ENCODE results near the gene HCN2. TPM values are rescaled to one million over a fixed set of nuclear protein-coding genes. Genes with fewer than 3 reads are reported as not detected.

The HCN2 gene
- total and polyA plus RNA-seq, 9 of the 15 experiments (the other 6 are each of a cell fraction or from before 2014, with no cell fraction given) = 0.29 to 4.2 (median 0.82) TPM; not detected in 2

DNA sequence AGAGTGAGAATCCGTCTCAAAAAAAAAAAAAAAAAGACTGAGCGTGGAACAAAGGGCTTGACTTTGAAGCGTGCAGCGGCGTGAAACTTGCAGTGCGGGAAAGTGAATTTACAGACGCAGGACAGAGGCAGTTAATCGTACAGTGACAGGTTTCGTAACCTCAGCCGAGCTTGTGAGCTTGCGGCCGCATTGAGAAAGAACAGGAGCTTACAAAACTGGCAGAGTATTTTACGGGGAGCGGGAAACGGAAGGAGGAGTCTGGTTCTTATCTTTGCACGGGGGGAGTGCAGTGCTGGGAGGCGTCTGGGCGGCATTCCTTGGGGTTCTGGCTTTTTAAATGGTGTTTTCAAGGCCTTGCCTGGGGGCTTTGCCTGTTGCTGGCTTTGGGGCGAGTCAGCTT, 23.3 kb upstream of the HCN2 start (continued):
- TF ChIP-seq, protein P1, sequence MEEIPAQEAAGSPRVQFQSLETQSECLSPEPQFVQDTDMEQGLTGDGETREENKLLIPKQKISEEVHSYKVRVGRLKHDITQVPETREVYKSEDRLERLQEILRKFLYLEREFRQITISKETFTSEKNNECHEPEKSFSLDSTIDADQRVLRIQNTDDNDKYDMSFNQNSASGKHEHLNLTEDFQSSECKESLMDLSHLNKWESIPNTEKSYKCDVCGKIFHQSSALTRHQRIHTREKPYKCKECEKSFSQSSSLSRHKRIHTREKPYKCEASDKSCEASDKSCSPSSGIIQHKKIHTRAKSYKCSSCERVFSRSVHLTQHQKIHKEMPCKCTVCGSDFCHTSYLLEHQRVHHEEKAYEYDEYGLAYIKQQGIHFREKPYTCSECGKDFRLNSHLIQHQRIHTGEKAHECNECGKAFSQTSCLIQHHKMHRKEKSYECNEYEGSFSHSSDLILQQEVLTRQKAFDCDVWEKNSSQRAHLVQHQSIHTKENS (CRISPR knock-in tag; IDR thresholded peaks at IDR 0.05) = no peak
- TF ChIP-seq ZNF384 (IDR thresholded peaks at IDR 0.05; ENCODE audit: low read depth, low read length) = peak; percentile 43
- TF ChIP-seq SMC3 (conservative IDR thresholded peaks at IDR 0.05; ENCODE audit: insufficient read depth, low read depth, low read length) = no peak
- TF ChIP-seq CREB1 (IDR thresholded peaks at IDR 0.05) = no peak
- TF ChIP-seq CREB1 (CRISPR knock-in tag; IDR thresholded peaks at IDR 0.05) = no peak
- TF ChIP-seq, protein P2, sequence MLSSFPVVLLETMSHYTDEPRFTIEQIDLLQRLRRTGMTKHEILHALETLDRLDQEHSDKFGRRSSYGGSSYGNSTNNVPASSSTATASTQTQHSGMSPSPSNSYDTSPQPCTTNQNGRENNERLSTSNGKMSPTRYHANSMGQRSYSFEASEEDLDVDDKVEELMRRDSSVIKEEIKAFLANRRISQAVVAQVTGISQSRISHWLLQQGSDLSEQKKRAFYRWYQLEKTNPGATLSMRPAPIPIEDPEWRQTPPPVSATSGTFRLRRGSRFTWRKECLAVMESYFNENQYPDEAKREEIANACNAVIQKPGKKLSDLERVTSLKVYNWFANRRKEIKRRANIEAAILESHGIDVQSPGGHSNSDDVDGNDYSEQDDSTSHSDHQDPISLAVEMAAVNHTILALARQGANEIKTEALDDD (IDR thresholded peaks at IDR 0.05) = no peak
- TF ChIP-seq ZNF717 (CRISPR knock-in tag; IDR thresholded peaks at IDR 0.05) = no peak
- no peak for TF ChIP-seq NFE2L1 (tag; IDR thresholded peaks at IDR 0.05; ENCODE audit: borderline replicate concordance, low read depth)
- TF ChIP-seq, protein P3, sequence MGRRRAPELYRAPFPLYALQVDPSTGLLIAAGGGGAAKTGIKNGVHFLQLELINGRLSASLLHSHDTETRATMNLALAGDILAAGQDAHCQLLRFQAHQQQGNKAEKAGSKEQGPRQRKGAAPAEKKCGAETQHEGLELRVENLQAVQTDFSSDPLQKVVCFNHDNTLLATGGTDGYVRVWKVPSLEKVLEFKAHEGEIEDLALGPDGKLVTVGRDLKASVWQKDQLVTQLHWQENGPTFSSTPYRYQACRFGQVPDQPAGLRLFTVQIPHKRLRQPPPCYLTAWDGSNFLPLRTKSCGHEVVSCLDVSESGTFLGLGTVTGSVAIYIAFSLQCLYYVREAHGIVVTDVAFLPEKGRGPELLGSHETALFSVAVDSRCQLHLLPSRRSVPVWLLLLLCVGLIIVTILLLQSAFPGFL (CRISPR knock-in tag; IDR thresholded peaks at IDR 0.05) = no peak
- no peak for TF ChIP-seq CBX2 (IDR thresholded peaks at IDR 0.05; ENCODE audit: insufficient read depth, low read length, poor library complexity, severe bottlenecking)
- no peak for TF ChIP-seq ZNF445 (CRISPR knock-in tag; IDR thresholded peaks at IDR 0.05; ENCODE audit: low read depth)
- no peak for TF ChIP-seq ELF4 (CRISPR knock-in tag; IDR thresholded peaks at IDR 0.05)
- no peak for TF ChIP-seq MTF1 (CRISPR knock-in tag; IDR thresholded peaks at IDR 0.05; ENCODE audit: borderline replicate concordance)
- TF ChIP-seq NFE2 (IDR thresholded peaks at IDR 0.05; ENCODE audit: low read depth) = no peak
- no peak for TF ChIP-seq HOXB6 (CRISPR knock-in tag; IDR thresholded peaks at IDR 0.05; ENCODE audit: borderline replicate concordance)
- TF ChIP-seq, protein P4, sequence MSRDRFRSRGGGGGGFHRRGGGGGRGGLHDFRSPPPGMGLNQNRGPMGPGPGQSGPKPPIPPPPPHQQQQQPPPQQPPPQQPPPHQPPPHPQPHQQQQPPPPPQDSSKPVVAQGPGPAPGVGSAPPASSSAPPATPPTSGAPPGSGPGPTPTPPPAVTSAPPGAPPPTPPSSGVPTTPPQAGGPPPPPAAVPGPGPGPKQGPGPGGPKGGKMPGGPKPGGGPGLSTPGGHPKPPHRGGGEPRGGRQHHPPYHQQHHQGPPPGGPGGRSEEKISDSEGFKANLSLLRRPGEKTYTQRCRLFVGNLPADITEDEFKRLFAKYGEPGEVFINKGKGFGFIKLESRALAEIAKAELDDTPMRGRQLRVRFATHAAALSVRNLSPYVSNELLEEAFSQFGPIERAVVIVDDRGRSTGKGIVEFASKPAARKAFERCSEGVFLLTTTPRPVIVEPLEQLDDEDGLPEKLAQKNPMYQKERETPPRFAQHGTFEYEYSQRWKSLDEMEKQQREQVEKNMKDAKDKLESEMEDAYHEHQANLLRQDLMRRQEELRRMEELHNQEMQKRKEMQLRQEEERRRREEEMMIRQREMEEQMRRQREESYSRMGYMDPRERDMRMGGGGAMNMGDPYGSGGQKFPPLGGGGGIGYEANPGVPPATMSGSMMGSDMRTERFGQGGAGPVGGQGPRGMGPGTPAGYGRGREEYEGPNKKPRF (IDR thresholded peaks at IDR 0.05; ENCODE audit: low read depth, low read length) = no peak
- TF ChIP-seq ZKSCAN3 (CRISPR knock-in tag; IDR thresholded peaks at IDR 0.05) = no peak
- TF ChIP-seq ESRRB (CRISPR knock-in tag; IDR thresholded peaks at IDR 0.05; ENCODE audit: borderline replicate concordance) = no peak
- TF ChIP-seq, protein P5, sequence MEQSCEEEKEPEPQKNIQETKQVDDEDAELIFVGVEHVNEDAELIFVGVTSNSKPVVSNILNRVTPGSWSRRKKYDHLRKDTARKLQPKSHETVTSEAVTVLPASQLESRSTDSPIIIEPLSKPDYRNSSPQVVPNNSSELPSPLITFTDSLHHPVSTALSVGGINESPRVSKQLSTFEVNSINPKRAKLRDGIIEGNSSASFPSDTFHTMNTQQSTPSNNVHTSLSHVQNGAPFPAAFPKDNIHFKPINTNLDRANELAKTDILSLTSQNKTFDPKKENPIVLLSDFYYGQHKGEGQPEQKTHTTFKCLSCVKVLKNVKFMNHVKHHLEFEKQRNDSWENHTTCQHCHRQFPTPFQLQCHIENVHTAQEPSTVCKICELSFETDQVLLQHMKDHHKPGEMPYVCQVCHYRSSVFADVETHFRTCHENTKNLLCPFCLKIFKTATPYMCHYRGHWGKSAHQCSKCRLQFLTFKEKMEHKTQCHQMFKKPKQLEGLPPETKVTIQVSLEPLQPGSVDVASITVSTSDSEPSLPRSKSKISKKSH (CRISPR knock-in tag; IDR thresholded peaks at IDR 0.05) = no peak
- TF ChIP-seq POLR3A (IDR thresholded peaks at IDR 0.05; ENCODE audit: borderline replicate concordance, extremely low read depth, insufficient read depth, insufficient read length) = no peak
- TF ChIP-seq MAFK (IDR thresholded peaks at IDR 0.05; ENCODE audit: low read length) = no peak
- TF ChIP-seq POLR2A (conservative IDR thresholded peaks at IDR 0.05) = peak; percentile 55
- TF ChIP-seq MBD2 (IDR thresholded peaks at IDR 0.05; ENCODE audit: borderline replicate concordance, low read depth) = peak; percentile 18; the same call in 1 of the 2 replicates
- TF ChIP-seq RAD51 (IDR thresholded peaks at IDR 0.05; ENCODE audit: borderline replicate concordance, low read depth) = no peak
